ENCODE measurements around the gene SLC39A11.

SLC39A11 gene

GRCh38 chr17:72667096-72668063 lies 425.1 kb downstream of the SLC39A11 start:
- no peak for DNase-seq (ENCODE audit: low read depth in 2 of 3, low spot score in 1 of 3)

GRCh38 chr17:72665852-72666851 lies 426.3 kb downstream of the SLC39A11 start:
- no peak for DNase-seq (ENCODE audit: low read depth in 2 of 3, low spot score in 1 of 3)

- DNase-seq (ENCODE audit: low read depth in 2 of 3, low spot score in 1 of 3), result no peak
Observed at GRCh38 chr17:72662827-72663190, 429.7 kb downstream of the SLC39A11 start.

- DNase-seq (ENCODE audit: low read depth in 2 of 3, low spot score in 1 of 3), result no peak
Observed at GRCh38 chr17:72661945-72662826, 430.3 kb downstream of the SLC39A11 start.

- DNase-seq (ENCODE audit: low read depth in 2 of 3, low spot score in 1 of 3), result no peak
Observed at GRCh38 chr17:72661116-72661944, 431.2 kb downstream of the SLC39A11 start.

- DNase-seq (ENCODE audit: low read depth in 2 of 3, low spot score in 1 of 3), result no peak
Observed at GRCh38 chr17:72660274-72661115, 432.0 kb downstream of the SLC39A11 start.

- no peak for DNase-seq (ENCODE audit: low read depth in 2 of 3, low spot score in 1 of 3)
Observed at GRCh38 chr17:72659811-72660210, 432.7 kb downstream of the SLC39A11 start.

GRCh38 chr17:72658675-72659074 lies 433.8 kb downstream of the SLC39A11 start:
- DNase-seq (ENCODE audit: low read depth in 2 of 3, low spot score in 1 of 3), result no peak

- no peak for DNase-seq (ENCODE audit: low read depth in 2 of 3, low spot score in 1 of 3)
Observed at GRCh38 chr17:72657467-72658317, 434.8 kb downstream of the SLC39A11 start.

- DNase-seq (ENCODE audit: low read depth in 2 of 3, low spot score in 1 of 3), result no peak
Observed at GRCh38 chr17:72656130-72656763, 436.2 kb downstream of the SLC39A11 start.

GRCh38 chr17:72654706-72655105 lies 437.8 kb downstream of the SLC39A11 start:
- DNase-seq (ENCODE audit: low read depth in 2 of 3, low spot score in 1 of 3), result no peak

- no peak for DNase-seq (ENCODE audit: low read depth in 2 of 3, low spot score in 1 of 3)
Observed at GRCh38 chr17:72651988-72652387, 440.5 kb downstream of the SLC39A11 start.

- no peak for DNase-seq (ENCODE audit: low read depth in 2 of 3, low spot score in 1 of 3)
Observed at GRCh38 chr17:72648702-72649101, 443.8 kb downstream of the SLC39A11 start.

GRCh38 chr17:72646176-72646575 lies 446.3 kb downstream of the SLC39A11 start:
- no peak for DNase-seq (ENCODE audit: low read depth in 2 of 3, low spot score in 1 of 3)

- DNase-seq (ENCODE audit: low read depth in 2 of 3, low spot score in 1 of 3), result no peak
Observed at GRCh38 chr17:72644492-72644891, 448.0 kb downstream of the SLC39A11 start.

GRCh38 chr17:72643575-72644216 lies 448.8 kb downstream of the SLC39A11 start:
- DNase-seq (ENCODE audit: low read depth in 2 of 3, low spot score in 1 of 3), result no peak

- no peak for DNase-seq (ENCODE audit: low read depth in 2 of 3, low spot score in 1 of 3)
Observed at GRCh38 chr17:72642720-72643119, 449.8 kb downstream of the SLC39A11 start.

Data from stimulated activated CD4-positive, alpha-beta T cell treated with anti-CD3 and anti-CD28 coated beads, Interleukin-12 subunit alpha, Interleukin-12 subunit beta, amount 100 ng/mL, for 48 hours (primary cell).